ENCODE results near the gene GABRR3. TPM values are rescaled to one million over a fixed set of nuclear protein-coding genes. Genes with fewer than 3 reads are reported as not detected.

GABRR3 gene
- total and polyA plus RNA-seq, 2 experiments from 2014 or later = not detected

GRCh38 chr3:97937205-97937604 is 97.9 kb downstream of the GABRR3 start (continued):
- no peak for TF ChIP-seq ZNF462 (CRISPR knock-in tag; IDR thresholded peaks at IDR 0.05)

- Histone ChIP-seq H4K20me1 (replicated peaks; ENCODE audit: insufficient read depth) (no peaks in the 10 kb centered on the region), H2AFZ (no peak overlapping the region), H3K4me1 (ENCODE audit: insufficient read depth) (no peaks in the 10 kb centered on the region), H3K27me3 (ENCODE audit: insufficient read depth) (no peaks in the 10 kb centered on the region), H3K36me3 (ENCODE audit: insufficient read depth) (peaks cover 5% of the 10 kb centered on the region; the same call in 1 of the 2 replicates), H3F3A (replicated peaks; ENCODE audit: low read depth) (no peaks in the 10 kb centered on the region), H3K4me3 (no peak overlapping the region), H3K79me2 (replicated peaks; ENCODE audit: insufficient read depth) (no peaks in the 10 kb centered on the region), H3K4me2 (no peak overlapping the region), H3K9me2 (ENCODE audit: insufficient read depth) (no peaks in the 10 kb centered on the region), H3K27ac (ENCODE audit: low read depth) (no peak overlapping the region)
- Mint-ChIP-seq H3K4me3 (no peak overlapping the region), H3K9me3 (no peaks in the 10 kb centered on the region; the same call in 2 of the 3 replicates), H3K27ac (peak overlapping the region; percentile 45), H3K4me1 (no peaks in the 10 kb centered on the region), H3K36me3 (ENCODE audit: low read depth) (peaks cover 6% of the 10 kb centered on the region; the same call in 2 of the 3 replicates), H3K27me3 (ENCODE audit: insufficient read depth, low read depth, poor library complexity) (no peaks in the 10 kb centered on the region)
- ATAC-seq (no peak), DNase-seq (ENCODE audit: low spot score) (no peak)
- no peak for TF ChIP-seq JUNB (IDR thresholded peaks at IDR 0.05; ENCODE audit: unreplicated experiment)
- no peak for TF ChIP-seq NANOG (IDR thresholded peaks at IDR 0.05; ENCODE audit: borderline replicate concordance)
- TF ChIP-seq REST (IDR thresholded peaks at IDR 0.05; ENCODE audit: unreplicated experiment) = no peak
- TF ChIP-seq EZH2phosphoT487 (IDR thresholded peaks at IDR 0.05; ENCODE audit: unreplicated experiment) = no peak
- TF ChIP-seq EZH2 (IDR thresholded peaks at IDR 0.05; ENCODE audit: low read depth, unreplicated experiment) = no peak
- no peak for TF ChIP-seq ZNF114 (CRISPR knock-in tag; IDR thresholded peaks at IDR 0.05)
- TF ChIP-seq CREB1 (CRISPR knock-in tag; IDR thresholded peaks at IDR 0.05; ENCODE audit: low read depth) = no peak
- TF ChIP-seq POLR2AphosphoS5 (IDR thresholded peaks at IDR 0.05; ENCODE audit: low read depth) = no peak
- no peak for TF ChIP-seq CTCF (conservative IDR thresholded peaks at IDR 0.05; ENCODE audit: low read depth in 2 of 2)
These were observed 99.3 kb downstream of the GABRR3 start for GRCh38 chr3:97935842-97936241.

Data from GM23338 (cell line).